Brain pericyte (primary cell): Measurements from ENCODE around the gene FXR2.
A peak's percentile ranks its signal among the peaks of the same experiment; 100 is the strongest.

Source experiments
- DNase-seq: peaks from one replicate; pipeline ENCODE4 v3.0.0-alpha.2; 2012; ENCODE audit warnings: low read depth, low spot score

Gene FXR2

GRCh38 chr17:7573324-7574080, 41.2 kb downstream of the FXR2 start:
- DNase-seq = peak; percentile 85

- peak; percentile 99 for DNase-seq
These were observed 41.9 kb downstream of the FXR2 start for GRCh38 chr17:7572588-7573323.

DNA sequence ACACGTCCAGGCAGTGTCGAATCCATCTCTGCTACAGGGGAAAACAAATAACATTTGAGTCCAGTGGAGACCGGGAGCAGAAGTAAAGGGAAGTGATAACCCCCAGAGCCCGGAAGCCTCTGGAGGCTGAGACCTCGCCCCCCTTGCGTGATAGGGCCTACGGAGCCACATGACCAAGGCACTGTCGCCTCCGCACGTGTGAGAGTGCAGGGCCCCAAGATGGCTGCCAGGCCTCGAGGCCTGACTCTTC, 42.4 kb downstream of the FXR2 start:
- DNase-seq = no peak

- no peak for DNase-seq
These were observed 44.3 kb downstream of the FXR2 start for GRCh38 chr17:7570351-7570750.

GRCh38 chr17:7569571-7569970, 45.1 kb downstream of the FXR2 start:
- no peak for DNase-seq

GRCh38 chr17:7563115-7563869, 51.4 kb downstream of the FXR2 start:
- DNase-seq = no peak

DNA sequence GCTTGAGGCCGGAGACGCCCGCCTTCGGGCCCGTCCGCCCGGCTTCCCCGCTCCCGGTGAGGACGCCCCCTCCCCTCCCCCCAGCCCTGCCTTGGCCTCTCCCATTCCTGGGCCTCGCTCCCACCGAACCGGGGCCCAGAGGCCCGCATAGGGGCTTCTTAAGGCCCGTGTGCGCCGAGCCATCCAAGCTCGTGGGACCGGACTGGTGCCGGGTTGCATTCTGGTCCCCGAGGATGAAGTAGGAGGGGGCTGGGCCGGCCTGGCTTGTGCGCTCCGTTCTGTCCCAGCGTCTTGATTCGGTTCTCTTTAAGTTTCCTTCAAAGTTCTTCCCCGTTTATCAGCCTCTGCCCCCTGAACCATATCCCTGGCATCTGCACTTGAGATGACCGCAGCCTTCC, 52.5 kb downstream of the FXR2 start:
- no peak for DNase-seq

DNA sequence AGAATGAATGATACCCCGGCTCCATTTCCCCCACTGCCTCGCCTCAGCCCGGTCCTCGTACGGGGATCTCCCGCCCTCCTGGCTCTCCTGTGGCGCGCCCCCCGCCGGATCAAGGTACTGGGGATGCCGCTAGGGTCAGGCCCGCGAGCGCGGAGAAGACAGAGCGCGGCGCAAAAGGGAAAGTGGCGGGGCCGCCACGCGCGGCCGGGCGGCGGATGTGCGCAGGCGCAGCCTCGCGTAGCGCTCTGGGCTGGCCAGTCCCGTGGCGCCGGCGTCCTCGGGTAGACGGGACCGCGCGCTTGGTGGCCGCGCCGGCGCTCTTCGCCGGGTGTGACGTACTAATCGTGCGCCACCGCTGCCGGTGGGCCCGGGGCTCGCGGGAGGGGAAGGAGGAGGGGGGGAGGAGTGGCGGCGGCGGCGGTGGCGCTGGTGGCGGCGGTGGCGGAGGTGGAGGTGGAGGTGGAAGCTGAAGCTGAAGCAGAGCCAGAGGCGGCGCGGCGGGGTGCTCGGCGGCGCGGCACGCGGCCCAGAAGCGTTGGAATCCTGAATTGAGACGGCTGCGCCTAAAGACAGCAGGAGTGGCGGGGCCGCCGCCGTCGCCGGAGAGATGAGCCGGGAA, 53.0 kb downstream of the FXR2 start, which contains the start of gene SENP3:
Gene SENP3, plus strand, starts transcription at position 331 of the 619 bp plus-strand sequence. CDS start 1,158 bp downstream, outside the sequence.
- no peak for DNase-seq

GRCh38 chr17:7561028-7561575, 53.6 kb downstream of the FXR2 start:
- DNase-seq = no peak

DNA sequence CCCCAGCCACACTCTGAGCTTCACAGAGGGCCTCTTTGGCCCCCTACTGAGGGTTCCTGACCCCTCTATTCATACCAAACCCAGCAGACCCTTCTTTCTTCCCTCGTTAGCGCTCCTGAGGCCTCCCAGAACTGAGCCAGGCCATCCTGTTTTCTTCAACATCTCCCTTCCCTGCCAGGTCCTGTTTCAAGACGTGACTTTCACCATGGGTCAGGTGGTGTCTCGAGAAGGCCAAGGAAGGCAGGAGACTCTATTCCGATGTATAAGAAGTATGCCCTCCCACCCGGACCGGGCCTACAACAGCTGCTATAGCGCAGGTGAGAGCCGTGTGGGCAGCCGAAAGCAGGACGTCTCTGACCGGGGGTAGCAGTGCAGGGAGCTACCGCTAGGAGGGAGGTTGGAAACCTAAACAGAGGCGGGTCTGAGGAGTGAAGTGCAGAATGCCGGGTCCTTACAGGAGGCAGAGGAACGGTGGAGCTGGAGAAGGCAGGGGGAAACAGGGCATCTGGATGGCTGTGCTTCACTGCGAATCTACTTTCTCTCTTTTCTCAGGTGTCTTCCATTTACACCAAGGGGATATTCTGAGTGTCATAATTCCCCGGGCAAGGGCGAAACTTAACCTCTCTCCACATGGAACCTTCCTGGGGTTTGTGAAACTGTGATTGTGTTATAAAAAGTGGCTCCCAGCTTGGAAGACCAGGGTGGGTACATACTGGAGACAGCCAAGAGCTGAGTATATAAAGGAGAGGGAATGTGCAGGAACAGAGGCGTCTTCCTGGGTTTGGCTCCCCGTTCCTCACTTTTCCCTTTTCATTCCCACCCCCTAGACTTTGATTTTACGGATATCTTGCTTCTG, 54.3 kb downstream of the FXR2 start:
- no peak for DNase-seq

GRCh38 chr17:7559320-7560171, 55.2 kb downstream of the FXR2 start:
- no peak for DNase-seq

DNA sequence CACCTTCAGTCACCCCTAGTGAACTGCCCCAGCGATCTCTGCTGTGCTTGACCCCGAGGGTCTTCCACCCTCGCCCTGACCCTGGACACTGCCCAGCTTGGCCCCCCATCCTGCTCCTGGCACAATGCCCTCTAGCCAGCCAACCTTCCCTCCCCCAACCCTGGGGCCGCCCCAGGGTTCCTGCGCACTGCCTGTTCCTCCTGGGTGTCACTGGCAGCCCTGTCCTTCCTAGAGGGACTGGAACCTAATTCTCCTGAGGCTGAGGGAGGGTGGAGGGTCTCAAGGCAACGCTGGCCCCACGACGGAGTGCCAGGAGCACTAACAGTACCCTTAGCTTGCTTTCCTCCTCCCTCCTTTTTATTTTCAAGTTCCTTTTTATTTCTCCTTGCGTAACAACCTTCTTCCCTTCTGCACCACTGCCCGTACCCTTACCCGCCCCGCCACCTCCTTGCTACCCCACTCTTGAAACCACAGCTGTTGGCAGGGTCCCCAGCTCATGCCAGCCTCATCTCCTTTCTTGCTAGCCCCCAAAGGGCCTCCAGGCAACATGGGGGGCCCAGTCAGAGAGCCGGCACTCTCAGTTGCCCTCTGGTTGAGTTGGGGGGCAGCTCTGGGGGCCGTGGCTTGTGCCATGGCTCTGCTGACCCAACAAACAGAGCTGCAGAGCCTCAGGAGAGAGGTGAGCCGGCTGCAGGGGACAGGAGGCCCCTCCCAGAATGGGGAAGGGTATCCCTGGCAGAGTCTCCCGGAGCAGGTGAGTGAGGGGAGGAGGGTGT, 56.0 kb downstream of the FXR2 start, which contains the start of gene TNFSF13:
Gene TNFSF13, plus strand, starts transcription at position 207 of the 776 bp plus-strand sequence. Its CDS starts 290 bp downstream, at position 497.
- no peak for DNase-seq

DNA sequence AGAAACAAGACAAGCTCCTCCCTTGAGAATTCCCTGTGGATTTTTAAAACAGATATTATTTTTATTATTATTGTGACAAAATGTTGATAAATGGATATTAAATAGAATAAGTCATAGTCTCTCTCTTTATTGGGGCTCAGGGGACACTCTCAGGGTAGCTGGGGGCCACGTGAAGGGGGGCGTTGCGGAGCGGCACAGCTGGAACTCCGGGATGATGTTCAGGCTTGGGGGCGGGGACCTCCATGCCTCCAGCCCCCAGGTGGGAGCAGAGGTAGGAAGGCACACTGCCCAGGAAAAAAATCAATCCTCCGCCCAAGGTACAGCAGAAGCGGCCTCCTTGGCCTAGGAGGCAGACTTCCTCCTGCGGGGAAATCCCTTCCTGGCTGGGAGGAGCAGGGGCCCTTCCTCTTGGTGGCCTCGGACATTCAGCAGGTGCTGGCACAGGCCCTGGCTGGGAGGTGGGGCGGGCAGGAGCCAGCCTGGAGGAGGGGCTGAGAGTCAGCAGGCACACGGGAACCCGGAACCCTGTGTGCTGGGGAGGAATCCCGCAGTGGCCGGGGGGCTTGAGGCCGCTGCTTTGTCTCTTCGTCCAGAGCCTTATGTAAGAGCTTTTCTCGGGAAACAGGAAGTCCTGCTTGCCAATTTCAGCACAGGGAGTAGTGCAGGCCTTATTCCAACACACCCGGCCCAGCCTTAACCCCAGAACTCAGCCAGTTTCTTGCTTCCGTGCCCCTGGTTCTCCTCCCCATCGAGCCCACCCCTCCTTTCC, 56.7 kb downstream of the FXR2 start:
- no peak for DNase-seq

DNA sequence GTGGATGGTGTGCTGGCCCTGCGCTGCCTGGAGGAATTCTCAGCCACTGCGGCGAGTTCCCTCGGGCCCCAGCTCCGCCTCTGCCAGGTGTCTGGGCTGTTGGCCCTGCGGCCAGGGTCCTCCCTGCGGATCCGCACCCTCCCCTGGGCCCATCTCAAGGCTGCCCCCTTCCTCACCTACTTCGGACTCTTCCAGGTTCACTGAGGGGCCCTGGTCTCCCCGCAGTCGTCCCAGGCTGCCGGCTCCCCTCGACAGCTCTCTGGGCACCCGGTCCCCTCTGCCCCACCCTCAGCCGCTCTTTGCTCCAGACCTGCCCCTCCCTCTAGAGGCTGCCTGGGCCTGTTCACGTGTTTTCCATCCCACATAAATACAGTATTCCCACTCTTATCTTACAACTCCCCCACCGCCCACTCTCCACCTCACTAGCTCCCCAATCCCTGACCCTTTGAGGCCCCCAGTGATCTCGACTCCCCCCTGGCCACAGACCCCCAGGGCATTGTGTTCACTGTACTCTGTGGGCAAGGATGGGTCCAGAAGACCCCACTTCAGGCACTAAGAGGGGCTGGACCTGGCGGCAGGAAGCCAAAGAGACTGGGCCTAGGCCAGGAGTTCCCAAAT, 57.4 kb downstream of the FXR2 start:
- no peak for DNase-seq

GRCh38 chr17:7556627-7557026, 58.1 kb downstream of the FXR2 start:
- no peak for DNase-seq

- no peak for DNase-seq
These were observed 59.3 kb downstream of the FXR2 start for GRCh38 chr17:7555320-7555948.

DNA sequence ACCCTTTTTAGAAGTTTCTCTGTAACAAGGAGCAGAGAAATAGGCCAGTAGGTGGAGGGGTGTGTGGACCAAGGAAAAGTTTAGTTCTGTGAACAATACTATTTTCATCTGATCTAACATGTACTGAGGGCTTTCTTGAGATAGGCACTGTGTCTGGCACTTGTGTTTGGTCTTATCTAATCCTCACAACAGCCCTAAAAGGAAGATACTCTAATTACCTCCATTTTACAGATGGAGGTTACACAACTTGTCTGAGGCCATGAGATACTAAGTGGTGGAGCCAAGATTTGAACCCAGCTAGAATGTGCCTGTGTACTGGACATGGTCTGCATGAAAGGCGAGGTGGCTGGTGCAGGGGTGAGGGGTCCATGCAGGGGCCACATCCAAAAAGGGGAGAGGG, 61.3 kb downstream of the FXR2 start:
- DNase-seq = no peak
